Pancreas (tissue), 10 donors: Measurements from ENCODE around the gene RNFT2. TPM values are rescaled to one million over a fixed set of nuclear protein-coding genes. Genes with fewer than 3 reads are reported as not detected.

Experiments
- ATAC-seq, 4 donors: fragments of 200-7000 bp; cut with Tn5 transposase; one replicate each; pipeline versions ENCODE4 v1.8.0 to v1.9.1; 2020; ENCODE audit warnings: mild to moderate bottlenecking in 4 of 4, moderate library complexity in 4 of 4
- DNase-seq, 6 donors: peaks; one replicate each; pipeline ENCODE4 v3.0.0-alpha.2; 2020
- FAIRE-seq: peaks from 2 replicates; lab custom pipeline; 2012; peaks lifted over from hg19 to GRCh38; lab: Jason Lieb, UNC
- H3K27ac ChIP-seq, 4 donors: fragments of 200-600 bp; sonication (generic); 1 replicate in 3 of 4; 2 replicates in 1 of 4; pipeline versions ENCODE4 v1.5.0 to v1.8.0; 2020
- H3K27me3 ChIP-seq, 4 donors: fragments of 200-600 bp; one replicate each; pipeline ENCODE4 v1.8.0; 2021
- H3K36me3 ChIP-seq, 3 donors: fragments of 200-600 bp; sonication (generic) in 1 of 3; one replicate each; pipeline versions ENCODE4 v1.5.0 to v1.8.0; 2020 to 2021
- H3K4me1 ChIP-seq, 3 donors: fragments of 200-600 bp; one replicate each; pipeline ENCODE4 v1.8.0; 2021
- H3K4me3 ChIP-seq, 4 donors: fragments of 200-600 bp; sonication (generic) in 2 of 4; one replicate each; pipeline versions ENCODE4 v1.5.0 to v1.8.0; 2020 to 2021
- H3K9me3 ChIP-seq, 4 donors: fragments of 200-600 bp; one replicate each; pipeline ENCODE4 v1.8.0; 2021
- WGBS, 2 donors: extraction: QIAGEN DNeasy Blood & Tissue Kit; methylation state at CpG; one replicate each; pipeline ENCODE4 v1.1.7; 2013; 5-methylcytosine and 5-hydroxymethylcytosine counted together
- intact Hi-C, 3 donors: fragments of 100-400 bp; cut with DNase I; formaldehyde crosslinking; loops; one replicate each; pipeline versions ENCODE4 v1.11.1 to v1.14.2; 2022
- polyA plus RNA-seq, 2 donors: library from polyadenylated mRNA; stranded (reverse); fragments of 200-250 nt; gene quantifications; one replicate each; pipeline ENCODE4 v1.2.3, GENCODE V29; 2013
- total RNA-seq, 6 donors: library from RNA; stranded (reverse); fragmentation: NEBNext Ultra II Directional in 4 of 6; extraction: Animal tissue kit (Norgen Biotek cat#: 25700) in 4 of 6; gene quantifications; one replicate each; pipeline versions ENCODE4 v1.2.1 to v1.2.4, GENCODE V29; 2021 to 2023
- TF ChIP-seq, protein P1 (sequence below), 4 donors: fragments of 200-600 bp; sonication (generic) in 3 of 4; IDR thresholded peaks; one replicate each; pipeline versions ENCODE4 v1.5.0 to v1.8.0; 2021; ENCODE audit warnings: antibody characterized with exemption in 4 of 4
- donor health status: healthy with polysubstance abuse.
- donor health status: DM: no; HTN: no; CAD: no; lungs with moderate emphysema.
- donor health status: DM: no; HTN: no; CAD: no.
- donor health status: control.
- donor health status: control.
- donor health status: Bipolar disorder and iron deficiency.
- donor health status: DM: yes; HTN: yes; CAD: no.
- donor health status: DM: no; HTN: no; CAD: no.
- donor health status: DM: no; HTN: no; CAD: no.
- donor health status: DM: yes; HTN: yes; CAD: no.

RNFT2 gene
- total and polyA plus RNA-seq, 8 donors, result 0.51 to 2.6 (median 1.5) TPM

DNA sequence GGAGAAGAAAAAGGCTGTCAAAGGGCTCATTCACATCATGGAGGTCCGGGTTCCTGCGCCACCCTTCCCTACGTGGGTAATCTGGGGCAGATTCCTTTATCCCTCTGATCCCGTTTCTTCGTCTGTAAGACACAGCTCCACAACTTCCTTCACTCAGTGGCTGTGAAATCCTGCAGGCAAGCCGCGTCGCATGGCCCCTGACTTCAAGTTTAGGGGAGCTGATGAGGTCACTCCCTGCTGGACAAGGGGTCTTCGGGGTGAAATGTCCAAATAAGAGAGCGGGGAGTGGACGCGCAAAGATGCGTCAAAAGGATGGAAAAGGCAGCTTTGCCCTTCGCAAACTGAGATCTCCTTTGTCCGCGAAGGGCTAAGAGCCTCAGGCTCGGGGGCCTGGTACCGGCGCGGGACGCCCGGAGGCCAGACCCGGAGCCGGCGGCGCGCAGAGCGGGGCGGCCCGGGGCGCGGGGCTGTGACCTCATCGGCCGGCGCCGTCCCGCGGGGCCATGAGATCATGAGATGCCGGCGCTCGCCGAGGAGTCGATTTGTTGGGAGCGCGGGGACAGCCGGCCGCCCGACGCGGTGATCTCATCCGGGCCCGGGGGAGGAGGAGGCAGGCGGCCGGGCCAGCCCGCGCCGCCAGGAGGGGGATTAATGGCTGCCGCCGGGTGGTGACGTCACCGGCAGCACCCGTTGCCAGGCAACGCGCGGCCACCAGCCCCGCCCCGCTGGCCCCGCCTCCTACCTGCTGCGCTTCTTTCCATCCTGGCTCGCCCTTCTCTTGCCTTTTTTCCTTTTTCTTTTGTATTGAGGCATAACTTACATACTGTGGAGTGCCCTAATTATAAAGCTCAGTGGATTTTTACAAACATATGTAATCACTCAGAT is 81.1 kb downstream of the RNFT2 start:
- peak overlapping the region; percentile 87 to 93 (median 90) for H3K27ac ChIP-seq
- WGBS, 2 donors, result 1 to 2% methylated on average over 57 to 70 of the region's 70 CpGs
- H3K4me1 ChIP-seq, result peaks cover 0 to 3% (median 0%) of the 10 kb centered on the region in 3 donors
- FAIRE-seq, result no peak
- H3K27me3 ChIP-seq, result no peaks in the 10 kb centered on the region
- peak; percentile 95 to 98 (median 98) for ATAC-seq
- no peaks in the 10 kb centered on the region for H3K36me3 ChIP-seq
- peak; percentile 87 to 97 (median 94) for DNase-seq
- TF ChIP-seq, protein P1, sequence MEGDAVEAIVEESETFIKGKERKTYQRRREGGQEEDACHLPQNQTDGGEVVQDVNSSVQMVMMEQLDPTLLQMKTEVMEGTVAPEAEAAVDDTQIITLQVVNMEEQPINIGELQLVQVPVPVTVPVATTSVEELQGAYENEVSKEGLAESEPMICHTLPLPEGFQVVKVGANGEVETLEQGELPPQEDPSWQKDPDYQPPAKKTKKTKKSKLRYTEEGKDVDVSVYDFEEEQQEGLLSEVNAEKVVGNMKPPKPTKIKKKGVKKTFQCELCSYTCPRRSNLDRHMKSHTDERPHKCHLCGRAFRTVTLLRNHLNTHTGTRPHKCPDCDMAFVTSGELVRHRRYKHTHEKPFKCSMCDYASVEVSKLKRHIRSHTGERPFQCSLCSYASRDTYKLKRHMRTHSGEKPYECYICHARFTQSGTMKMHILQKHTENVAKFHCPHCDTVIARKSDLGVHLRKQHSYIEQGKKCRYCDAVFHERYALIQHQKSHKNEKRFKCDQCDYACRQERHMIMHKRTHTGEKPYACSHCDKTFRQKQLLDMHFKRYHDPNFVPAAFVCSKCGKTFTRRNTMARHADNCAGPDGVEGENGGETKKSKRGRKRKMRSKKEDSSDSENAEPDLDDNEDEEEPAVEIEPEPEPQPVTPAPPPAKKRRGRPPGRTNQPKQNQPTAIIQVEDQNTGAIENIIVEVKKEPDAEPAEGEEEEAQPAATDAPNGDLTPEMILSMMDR (IDR thresholded peaks at IDR 0.05), result no peak
- intact Hi-C loops, result no loop called here
- H3K9me3 ChIP-seq, result no peaks in the 10 kb centered on the region
- peak overlapping the region; percentile 56 to 75 (median 70) for H3K4me3 ChIP-seq

DNA sequence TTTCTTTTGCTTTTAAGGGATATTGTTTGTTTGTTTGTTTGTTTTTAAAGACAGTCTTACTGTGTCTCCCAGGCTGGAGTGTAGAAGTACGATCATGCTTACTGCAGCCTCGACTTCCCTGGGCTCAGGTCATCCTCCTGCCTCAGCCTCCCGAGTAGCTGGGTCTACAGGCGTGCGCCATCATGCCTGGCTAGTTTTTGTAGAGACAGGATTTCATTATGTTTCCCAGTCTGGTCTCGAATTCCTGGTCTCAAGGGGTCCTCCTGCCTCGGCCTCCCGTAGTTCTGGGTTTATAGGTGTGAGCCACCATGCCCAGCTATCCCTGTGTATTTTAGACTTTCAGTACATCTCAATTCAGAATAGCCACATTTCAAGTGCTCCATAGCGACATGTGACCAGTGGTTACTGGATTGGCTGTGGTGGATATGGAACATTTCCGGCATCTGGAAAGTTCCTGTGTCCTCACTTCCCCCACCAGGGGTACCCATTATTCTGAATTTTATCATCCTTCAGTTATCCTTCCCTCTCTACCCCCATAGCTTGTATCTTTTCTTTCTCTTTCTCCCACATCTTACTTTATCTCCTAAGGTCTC is 82.0 kb downstream of the RNFT2 start:
- 82 to 86% methylated on average over 10 of the region's 10 CpGs for WGBS, 2 donors
- Histone ChIP-seq H3K36me3 (no peaks in the 10 kb centered on the region), H3K4me1 (peaks cover 0 to 3% (median 0%) of the 10 kb centered on the region in 3 donors), H3K9me3 (no peaks in the 10 kb centered on the region), H3K27ac (peak overlapping the region in 1 of 4 donors; percentile 93), H3K27me3 (no peaks in the 10 kb centered on the region), H3K4me3 (peak overlapping the region in 2 of 4 donors; percentile 73 to 75)
- no peak for DNase-seq
- no peak for ATAC-seq
- intact Hi-C loops, result no loop called here
- TF ChIP-seq, protein P1 (IDR thresholded peaks at IDR 0.05), result no peak
- no peak for FAIRE-seq

DNA sequence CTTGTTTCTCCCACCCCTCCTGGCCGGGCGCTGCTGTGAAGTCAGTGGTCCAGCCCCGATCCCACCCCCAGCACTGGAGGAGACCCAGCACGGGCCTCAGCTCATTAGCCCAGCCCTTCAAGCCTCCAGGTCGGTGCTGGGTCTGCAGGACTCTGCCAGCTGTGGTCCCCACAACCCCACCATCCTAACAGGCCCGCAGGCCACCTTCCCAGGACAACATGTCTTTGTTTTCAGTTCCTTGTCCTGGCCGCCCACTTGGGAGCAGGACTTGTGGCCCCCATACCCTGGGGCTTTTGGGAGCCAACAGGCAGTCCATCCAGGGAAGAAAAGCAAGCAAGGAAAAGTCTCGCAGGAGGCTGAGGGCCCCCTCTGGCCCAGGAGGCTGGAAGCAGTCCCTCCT is 83.2 kb downstream of the RNFT2 start:
- H3K27me3 ChIP-seq, result no peaks in the 10 kb centered on the region
- H3K4me3 ChIP-seq, result no peak overlapping the region
- peaks cover 0 to 3% (median 0%) of the 10 kb centered on the region in 3 donors for H3K4me1 ChIP-seq
- H3K27ac ChIP-seq, result no peak overlapping the region
- DNase-seq (no peak), FAIRE-seq (no peak), ATAC-seq (no peak)
- intact Hi-C loops, result no loop called here
- WGBS, 2 donors, result 70 to 75% methylated on average over 8 of the region's 8 CpGs
- TF ChIP-seq, protein P1 (IDR thresholded peaks at IDR 0.05), result no peak
- H3K9me3 ChIP-seq, result no peaks in the 10 kb centered on the region
- no peaks in the 10 kb centered on the region for H3K36me3 ChIP-seq

DNA sequence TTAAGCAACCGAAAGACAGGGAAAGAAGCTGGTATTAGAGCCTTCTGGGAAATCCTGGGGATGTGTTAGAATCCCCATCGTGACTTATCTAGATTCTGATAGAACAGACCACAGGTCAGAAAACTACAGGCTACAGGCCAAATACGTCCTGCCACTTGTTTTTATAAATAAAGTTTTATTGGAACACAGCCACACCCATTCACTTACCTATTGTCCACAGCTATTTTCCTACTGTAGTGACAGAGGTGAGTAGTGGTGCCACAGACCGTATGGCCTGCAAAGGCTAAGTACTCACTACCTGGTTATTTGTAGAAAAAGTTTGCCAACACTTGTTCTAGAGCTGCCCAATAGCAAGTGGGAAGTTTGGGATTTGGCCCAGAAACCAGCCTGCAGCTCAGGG is 89.3 kb downstream of the RNFT2 start:
- no peaks in the 10 kb centered on the region for H3K36me3 ChIP-seq
- intact Hi-C loops, result no loop called here
- H3K9me3 ChIP-seq, result no peaks in the 10 kb centered on the region
- no peak overlapping the region for H3K27ac ChIP-seq
- no peak overlapping the region for H3K4me3 ChIP-seq
- no peak for FAIRE-seq
- TF ChIP-seq, protein P1 (IDR thresholded peaks at IDR 0.05), result no peak
- no peak for ATAC-seq
- DNase-seq, result no peak
- H3K4me1 ChIP-seq, result no peaks in the 10 kb centered on the region
- H3K27me3 ChIP-seq, result no peaks in the 10 kb centered on the region
- WGBS, 2 donors, result 73 to 82% methylated on average over 4 of the region's 4 CpGs
